GM12872 (cell line): ENCODE measurements around the gene ATG7.

Experiments used
- CTCF ChIP-seq: IDR thresholded peaks from 3 replicates; pipeline ENCODE4 v1.5.1; 2011; ENCODE audit warnings: low read depth, mild to moderate bottlenecking, low read length, moderate library complexity; ENCODE audit not compliant: insufficient read depth

Gene ATG7

GRCh38 chr3:11424277-11424676 is 152.1 kb downstream of the ATG7 start:
- TF ChIP-seq CTCF = no peak

- TF ChIP-seq CTCF = no peak
Observed at GRCh38 chr3:11430207-11430606, 158.0 kb downstream of the ATG7 start.

- TF ChIP-seq CTCF = no peak
Observed at GRCh38 chr3:11430624-11431023, 158.4 kb downstream of the ATG7 start.

GRCh38 chr3:11431319-11431718 is 159.1 kb downstream of the ATG7 start:
- TF ChIP-seq CTCF = no peak

- no peak for TF ChIP-seq CTCF
Observed at GRCh38 chr3:11434017-11434526, 161.9 kb downstream of the ATG7 start.

GRCh38 chr3:11434563-11435096 is 162.4 kb downstream of the ATG7 start:
- no peak for TF ChIP-seq CTCF

GRCh38 chr3:11435440-11436165 is 163.4 kb downstream of the ATG7 start:
- no peak for TF ChIP-seq CTCF
